ENCODE results near the gene STAC3. TPM values are rescaled to one million over a fixed set of nuclear protein-coding genes. Genes with fewer than 3 reads are reported as not detected.

Gene STAC3
- total and polyA plus RNA-seq, 9 of the 15 experiments (the other 6 are each of a cell fraction or from before 2014, with no cell fraction given), result 0.45 to 6.4 (median 3.3) TPM

DNA sequence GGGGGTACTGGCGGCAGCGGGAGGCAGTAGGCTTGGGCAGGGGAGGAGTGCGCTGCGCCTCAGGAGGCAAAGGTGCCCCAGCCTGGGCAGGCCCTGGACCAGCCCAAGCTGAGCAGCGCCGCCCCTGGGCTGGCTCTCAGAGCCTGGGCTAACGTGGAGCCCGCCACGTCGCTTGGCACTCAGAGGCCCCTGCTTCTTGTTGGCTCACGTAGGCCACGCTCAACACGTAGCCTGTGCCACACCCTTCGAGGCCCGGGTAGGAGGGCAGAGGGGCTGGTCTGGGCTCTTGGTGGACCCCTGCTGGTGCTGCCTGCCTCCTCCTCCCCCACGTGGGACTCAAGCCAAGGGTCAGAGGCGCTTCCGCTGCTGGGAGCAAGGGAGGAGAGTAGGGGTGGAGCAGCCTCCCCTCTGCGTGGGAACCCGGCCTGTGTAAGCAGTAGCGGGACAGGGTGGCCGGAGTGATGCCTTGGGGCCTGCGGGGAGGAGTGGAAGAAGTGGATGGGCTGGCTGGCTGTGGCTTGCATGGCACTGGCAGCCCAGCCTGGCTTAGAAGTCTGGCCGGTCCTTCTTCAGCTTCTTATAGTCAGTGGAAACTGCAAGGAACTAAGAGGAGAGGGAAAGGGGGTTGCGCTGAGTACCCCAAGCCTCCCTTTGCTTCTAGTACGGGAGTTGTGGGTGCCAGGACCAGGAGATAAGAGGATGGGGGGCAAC lies 15.8 kb downstream of the STAC3 start (continued):
- TF ChIP-seq, protein P1, sequence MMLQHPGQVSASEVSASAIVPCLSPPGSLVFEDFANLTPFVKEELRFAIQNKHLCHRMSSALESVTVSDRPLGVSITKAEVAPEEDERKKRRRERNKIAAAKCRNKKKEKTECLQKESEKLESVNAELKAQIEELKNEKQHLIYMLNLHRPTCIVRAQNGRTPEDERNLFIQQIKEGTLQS (IDR thresholded peaks at IDR 0.05), result no peak
- TF ChIP-seq, protein P1 (CRISPR knock-in tag; conservative IDR thresholded peaks at IDR 0.05), result no peak
- no peak for TF ChIP-seq DEAF1 (CRISPR knock-in tag; IDR thresholded peaks at IDR 0.05)
- TF ChIP-seq ETV5 (CRISPR knock-in tag; IDR thresholded peaks at IDR 0.05; ENCODE audit: low read depth), result peak; percentile 85
- TF ChIP-seq HDAC3 (IDR thresholded peaks at IDR 0.05; ENCODE audit: borderline replicate concordance, partially characterized antibody), result no peak
- TF ChIP-seq KAT2B (IDR thresholded peaks at IDR 0.05; ENCODE audit: low read depth, low read length), result no peak
- TF ChIP-seq KAT7 (CRISPR knock-in tag; IDR thresholded peaks at IDR 0.05; ENCODE audit: borderline replicate concordance), result no peak
- TF ChIP-seq GATAD2A (IDR thresholded peaks at IDR 0.05), result no peak; the same call in 1 of the 2 replicates
- TF ChIP-seq, protein P2, sequence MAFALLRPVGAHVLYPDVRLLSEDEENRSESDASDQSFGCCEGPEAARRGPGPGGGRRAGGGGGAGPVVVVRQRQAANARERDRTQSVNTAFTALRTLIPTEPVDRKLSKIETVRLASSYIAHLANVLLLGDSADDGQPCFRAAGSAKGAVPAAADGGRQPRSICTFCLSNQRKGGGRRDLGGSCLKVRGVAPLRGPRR (CRISPR knock-in tag; IDR thresholded peaks at IDR 0.05), result no peak
- no peak for TF ChIP-seq NUFIP1 (IDR thresholded peaks at IDR 0.05; ENCODE audit: partially characterized antibody)
- TF ChIP-seq STAT6 (CRISPR knock-in tag; IDR thresholded peaks at IDR 0.05), result no peak
- TF ChIP-seq ZNF696 (CRISPR knock-in tag; conservative IDR thresholded peaks at IDR 0.05), result no peak
- no peak for TF ChIP-seq ZNF778 (CRISPR knock-in tag; IDR thresholded peaks at IDR 0.05)
